ENCODE data around the gene CEP112. TPM values are rescaled to one million over a fixed set of nuclear protein-coding genes. Genes with fewer than 3 reads are reported as not detected.
A peak's percentile ranks its signal among the peaks of the same experiment; 100 is the strongest.
"Not testable (repeated sequence)": the region's sequence is repeated elsewhere in the genome, so short reads cannot be mapped to it uniquely, and the experiment has no call there.

The CEP112 gene
- polyA plus RNA-seq, 1 donor = 16.9 TPM

DNA sequence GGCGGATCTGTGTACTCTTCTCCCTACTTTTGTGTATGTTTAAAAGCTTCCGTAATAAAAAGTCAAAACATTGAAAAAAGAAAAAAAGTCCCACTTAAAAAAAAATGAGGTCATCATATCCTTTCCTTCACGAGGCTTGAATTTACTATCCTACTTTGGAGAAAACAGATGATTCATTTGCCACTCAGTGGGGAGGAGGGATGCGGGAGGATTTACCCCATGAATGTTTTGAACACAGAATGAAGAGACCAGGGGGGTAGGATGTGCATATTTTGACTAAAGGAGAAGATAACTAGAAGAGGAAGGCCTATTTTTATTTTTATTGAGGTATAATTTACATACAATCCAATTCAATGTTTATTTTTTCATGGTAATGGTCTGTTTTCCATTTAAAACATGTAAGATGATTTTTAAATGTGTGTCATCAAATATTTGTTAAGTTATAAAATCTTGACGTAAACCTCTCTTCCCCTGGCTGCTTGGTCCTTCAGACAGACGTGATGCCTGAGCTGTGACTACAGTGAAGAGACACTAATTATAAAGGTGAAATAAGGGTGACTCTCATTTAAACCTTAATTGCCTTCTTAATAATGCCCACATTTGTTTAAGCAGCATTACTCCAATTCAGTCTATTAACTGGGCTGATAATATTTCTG is 495.1 kb downstream of the CEP112 start:
- no peak for DNase-seq (ENCODE audit: low read depth)

DNA sequence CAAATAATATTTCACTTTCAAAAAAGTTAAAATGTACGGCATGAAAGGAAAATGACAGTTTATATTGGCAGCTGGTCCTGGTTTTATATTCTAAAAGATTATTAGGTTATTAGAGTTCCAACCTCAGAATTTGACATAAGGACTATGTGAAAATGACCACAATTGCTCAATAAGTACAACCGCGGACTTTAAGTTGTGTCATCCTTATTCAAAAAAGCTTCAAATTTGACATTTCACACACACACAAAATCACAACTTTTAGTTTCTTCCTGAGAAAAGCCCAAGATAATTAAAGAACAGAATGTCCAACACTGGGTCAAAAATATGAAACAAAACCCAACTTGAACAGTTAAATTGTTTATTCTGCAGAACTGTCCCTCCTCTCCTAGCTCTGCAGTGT is 497.3 kb downstream of the CEP112 start:
- DNase-seq (ENCODE audit: low read depth) = no peak

DNA sequence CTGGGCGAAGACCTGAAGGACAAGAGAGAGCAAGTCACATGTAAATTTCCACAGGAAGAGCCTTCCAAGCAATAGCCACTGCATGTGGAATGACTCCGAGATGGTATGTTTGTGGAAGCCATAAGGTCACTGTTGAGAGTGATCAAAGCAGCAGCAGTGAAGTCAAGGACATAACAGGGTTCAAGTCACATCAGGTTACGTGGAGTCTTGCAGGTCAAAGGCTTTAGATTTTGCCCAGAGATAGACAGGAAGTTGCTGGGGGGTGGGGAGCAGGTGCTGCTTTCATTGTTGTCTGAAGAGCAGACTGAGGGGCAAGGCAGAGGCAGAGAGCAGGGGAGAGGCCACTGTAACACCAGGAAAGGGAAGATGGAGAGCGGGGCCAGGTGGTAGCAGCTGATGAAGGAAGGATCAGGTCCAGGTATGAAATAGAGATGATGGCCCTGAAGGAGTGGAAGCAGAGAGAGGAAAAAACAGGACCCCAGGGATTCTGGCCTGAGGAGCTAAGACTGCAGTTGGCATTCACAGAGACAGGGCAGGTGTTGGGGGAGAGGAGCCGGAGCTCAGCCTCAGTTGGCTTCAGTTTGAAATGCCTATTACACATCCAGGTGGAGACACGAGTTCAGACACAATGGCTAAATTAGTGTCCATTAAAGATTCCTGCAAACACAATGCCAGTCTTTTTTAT is 501.2 kb downstream of the CEP112 start:
- no peak for DNase-seq (ENCODE audit: low read depth)

DNA sequence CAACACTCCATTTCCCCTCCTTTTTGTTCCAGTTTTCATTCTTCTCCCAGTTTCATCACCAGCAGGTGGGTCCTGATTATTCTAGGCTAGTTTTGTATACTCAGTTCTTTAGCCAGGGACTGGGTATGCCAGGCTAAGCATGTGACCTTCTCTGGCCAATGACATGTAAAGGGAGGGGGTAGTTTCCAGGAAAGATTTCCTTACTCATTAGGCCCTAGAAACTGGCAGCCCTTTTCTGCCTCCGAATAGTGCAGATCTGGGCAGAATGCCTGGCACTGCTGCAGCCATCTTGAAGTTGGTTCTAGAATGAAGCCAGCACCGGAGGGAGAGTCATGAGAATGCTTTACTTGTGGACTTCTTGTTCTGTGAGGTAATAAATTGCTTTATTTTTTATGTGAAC is 503.6 kb downstream of the CEP112 start:
- no peak for DNase-seq (ENCODE audit: low read depth)

DNA sequence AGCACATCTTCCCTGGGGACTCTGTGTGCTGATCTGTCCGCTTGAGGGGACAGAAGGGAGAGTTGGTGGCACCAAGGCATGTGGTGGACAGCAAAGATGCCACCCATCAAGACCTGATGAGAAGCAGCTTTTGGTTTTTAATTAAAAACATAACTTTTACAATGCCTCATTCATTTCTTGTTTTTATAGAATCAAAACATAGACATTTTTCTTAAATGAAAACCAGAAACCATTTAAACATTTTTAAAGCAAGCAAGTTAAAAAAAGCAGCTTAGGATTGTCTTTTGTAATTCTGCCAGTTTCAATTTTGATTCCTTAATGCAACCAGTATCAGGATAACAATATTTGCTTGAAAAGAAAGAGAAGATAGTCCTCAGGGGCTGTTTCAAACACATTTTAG is 506.8 kb downstream of the CEP112 start:
- no peak for DNase-seq (ENCODE audit: low read depth)

DNA sequence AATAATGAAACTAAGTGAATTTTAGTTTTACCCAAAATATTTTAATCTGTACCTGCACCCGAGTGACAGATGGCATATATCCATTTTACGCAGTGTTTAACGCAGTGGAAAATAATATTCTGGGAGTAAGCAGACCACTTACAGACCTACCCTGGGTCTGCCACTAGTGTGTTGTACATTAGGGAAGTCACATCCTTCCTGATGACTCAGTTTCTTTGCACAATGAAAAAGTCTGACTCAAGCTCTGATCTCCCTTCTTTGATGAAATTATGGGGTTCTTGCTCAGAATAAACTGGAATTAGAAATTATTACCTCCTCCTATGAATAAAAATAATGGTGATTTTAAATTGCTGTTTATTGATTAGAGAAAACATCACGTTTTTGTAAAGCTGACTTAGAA is 507.3 kb downstream of the CEP112 start:
- no peak for DNase-seq (ENCODE audit: low read depth)

DNA sequence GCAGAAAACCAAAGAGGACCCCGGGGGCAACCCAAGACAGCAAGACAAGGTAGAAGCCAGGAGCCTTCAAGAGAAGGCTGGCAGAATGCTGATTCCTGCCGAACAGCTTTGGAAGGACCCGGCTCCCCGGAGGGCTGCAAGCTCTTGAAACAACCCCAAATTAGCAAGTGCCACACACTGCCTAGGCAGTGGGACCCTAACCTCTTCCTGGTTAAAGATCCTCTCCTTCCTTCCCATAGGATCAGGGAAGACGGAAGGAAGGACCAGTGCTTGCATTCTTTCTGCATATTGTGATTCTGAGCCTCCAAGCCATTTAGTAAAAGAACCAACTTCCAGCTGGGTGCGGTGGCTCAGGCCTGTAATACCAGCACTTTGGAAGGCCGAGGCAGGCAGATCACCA is 508.5 kb downstream of the CEP112 start:
- no peak for DNase-seq (ENCODE audit: low read depth)

DNA sequence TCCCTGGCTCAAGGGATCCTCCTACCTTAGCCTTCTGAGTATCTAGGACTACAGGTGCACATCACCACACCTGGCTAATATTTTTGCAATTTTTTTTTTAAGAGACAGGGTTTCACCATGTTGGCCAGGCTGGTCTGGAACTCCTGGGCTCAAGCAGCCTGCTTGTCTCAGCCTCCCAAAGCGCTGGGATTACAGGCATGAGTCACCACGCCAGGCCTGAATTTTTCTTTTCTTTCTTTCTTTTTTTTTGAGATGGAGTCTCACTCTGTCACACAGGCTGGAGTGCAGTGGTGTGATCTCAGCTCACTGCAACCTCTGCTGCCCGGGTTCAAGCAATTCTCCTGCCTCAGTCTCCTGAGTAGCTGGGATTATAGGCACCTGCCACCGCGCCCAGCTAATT is 510.2 kb downstream of the CEP112 start:
- DNase-seq (ENCODE audit: low read depth) = not testable (repeated sequence)

DNA sequence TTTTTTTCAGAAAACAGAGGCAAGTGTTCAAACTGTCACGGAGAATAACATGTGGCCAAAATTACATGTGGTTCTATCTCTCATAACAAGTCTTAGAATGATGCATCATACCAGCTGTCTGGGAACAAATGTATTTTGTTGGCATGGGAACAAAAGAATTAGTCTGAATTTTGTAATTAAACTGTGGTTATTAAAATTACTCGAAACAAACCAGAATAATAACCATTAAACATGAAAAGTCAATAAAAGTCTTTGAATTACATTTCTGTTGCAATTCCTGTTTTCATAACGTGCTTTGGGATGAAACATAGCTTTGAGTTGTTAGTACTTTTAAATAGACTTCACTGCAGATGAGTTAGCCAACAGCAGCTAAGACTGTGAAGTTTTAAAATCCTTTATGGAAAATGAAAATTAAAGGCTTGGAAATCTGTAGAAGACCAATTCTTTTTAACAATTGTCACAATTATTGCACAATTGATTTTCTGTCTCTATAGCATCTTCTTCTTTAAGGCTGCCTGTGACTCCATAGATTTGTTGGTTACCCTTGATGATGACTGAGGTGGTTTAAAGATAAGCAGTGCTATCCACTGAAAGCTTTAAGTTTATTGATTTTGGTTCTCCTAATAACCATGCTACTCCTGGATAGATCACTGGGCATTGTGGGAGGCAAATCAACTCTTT is 512.6 kb downstream of the CEP112 start:
- DNase-seq (ENCODE audit: low read depth) = no peak

DNA sequence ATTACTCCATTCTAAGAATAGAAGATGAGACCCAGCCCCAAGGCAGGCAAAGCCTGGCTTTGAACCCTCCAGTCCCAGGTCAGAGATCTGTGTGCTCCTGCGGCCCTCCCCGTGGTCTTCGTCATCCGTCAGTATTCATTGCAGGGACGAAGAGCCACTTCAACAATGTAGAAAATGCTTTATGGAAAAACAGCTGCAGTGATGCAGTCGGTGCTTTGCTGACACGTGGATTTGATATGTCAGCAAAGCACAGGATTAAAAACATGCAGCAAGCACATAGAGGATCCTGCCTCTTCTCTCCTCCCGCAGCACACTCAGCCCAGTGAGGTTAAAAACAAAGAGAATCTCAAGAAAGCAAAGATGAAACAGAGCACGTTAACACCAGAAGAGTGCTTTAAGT is 513.4 kb downstream of the CEP112 start:
- DNase-seq (ENCODE audit: low read depth) = peak; percentile 34

DNA sequence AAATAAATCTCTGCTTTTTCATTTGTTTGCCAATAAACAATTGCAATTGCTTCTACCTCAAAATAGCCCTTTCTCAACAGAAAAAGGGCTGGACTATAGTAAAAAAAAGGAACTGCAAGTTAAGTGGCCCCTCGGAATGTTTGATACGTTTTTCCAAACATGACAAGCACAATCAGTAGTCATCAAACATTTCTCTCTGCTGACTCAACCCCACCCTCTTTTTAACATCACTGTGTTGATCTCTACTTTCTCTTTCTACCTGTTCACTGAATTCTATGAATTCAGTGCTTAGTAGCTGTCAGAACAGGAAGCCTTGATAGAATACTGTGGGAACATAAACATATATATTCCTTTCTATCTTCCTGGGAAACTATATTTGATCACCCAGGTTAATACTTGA is 514.0 kb downstream of the CEP112 start:
- DNase-seq (ENCODE audit: low read depth) = no peak

DNA sequence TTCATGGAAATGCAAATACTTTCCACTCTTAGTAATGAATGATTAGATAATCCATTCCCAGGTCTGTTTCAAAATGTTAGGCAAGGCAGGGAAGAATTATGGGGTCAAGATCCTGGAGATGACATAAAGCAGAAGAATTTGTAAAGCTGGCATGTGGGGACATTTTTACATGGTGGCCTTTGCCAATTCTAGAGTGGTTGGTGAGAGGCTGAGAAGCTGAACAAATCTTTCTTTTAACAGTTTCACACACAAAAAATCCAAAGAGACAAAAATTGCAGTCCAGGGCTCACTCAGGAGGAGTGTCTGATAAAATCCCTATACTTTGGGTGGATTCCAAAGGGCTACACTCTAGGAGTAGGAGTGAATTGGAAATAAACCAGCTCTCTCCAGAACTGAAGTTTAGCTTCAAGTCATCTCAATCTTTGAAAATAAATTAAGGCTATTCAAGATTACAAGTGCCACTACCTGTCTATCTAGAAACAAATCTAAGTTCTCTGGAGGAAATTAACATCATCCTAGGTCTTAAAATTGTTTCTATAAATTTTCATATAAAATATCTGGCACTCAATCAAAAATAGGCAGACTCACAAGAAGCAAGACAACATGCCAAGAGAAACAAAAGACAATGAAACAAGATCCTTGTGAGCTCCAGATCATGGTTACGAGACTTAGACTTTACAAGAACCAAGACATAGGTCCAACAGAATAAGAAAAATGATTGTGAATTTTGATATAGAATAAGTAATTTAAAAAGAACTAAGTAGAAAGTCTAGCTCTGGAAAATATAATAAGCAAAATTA is 517.5 kb downstream of the CEP112 start:
- DNase-seq (ENCODE audit: low read depth) = no peak

DNA sequence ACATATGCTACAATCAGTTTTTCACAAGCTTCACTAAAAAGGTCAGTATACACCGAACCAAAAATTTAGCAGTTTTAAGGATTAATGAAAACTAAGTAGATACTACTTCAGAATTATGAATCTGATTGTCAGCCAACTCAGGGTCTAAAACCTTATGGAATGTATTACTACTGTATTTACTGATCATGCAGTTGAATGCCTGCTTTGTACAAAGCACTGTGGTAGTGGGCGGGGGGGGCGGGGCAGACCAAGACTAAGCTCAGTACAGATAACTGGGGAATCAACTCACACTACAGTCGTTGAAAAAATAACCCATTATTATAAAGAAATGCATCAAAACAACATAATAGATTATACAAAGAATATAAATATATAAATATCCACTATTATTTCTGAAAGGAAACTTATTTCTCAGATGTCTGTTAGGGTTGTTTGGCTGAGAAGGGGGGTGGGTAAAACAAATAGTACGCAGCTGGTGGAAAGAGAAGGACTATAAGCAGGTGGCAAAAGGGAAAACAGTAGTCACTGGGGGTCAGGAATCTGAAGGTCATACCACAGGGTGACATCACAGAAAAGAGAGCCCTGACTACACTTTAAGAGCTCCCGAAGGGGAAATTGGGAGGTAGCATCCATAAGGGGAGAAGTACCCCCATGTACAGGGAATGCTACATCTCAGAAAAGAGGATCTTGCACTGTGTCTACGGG is 521.1 kb downstream of the CEP112 start:
- no peak for DNase-seq (ENCODE audit: low read depth)

DNA sequence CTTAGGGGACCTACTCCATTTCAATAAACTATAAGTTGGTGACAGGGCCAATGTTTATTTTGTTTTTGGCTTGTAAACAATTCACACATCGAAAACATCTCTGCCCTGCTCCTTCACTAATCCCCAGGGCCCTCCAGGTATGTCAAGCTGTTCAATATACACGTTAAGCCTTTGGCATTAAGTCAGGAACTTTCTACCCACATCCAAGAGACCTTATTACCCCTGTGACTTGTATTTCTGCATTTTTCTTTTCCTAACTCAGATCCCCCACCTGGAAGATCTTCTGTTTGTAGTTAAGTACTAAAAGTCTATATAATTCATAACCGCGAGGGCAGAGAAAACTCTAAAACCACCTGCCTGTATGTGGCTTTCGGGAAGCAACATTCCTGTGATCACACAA is 523.7 kb downstream of the CEP112 start:
- DNase-seq (ENCODE audit: low read depth) = no peak

DNA sequence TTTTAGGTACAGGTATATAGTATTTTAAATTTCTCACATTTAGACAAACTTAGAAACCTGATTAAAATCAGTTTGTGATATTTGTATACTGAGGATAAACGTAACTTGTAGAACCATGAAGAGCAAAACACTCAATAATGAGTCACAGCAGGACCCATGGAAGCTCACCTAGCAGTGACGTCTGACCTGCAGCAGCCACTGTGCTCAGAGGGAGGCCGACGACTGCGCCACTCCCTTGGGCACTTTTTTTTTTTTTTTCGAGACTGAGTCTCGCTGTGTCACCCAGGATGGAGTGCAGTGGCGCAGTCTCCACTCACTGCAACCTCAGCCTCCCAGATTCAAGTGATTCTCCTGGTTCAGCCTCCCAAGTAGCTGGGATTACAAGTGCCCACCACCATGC is 524.3 kb downstream of the CEP112 start:
- DNase-seq (ENCODE audit: low read depth) = no peak

DNA sequence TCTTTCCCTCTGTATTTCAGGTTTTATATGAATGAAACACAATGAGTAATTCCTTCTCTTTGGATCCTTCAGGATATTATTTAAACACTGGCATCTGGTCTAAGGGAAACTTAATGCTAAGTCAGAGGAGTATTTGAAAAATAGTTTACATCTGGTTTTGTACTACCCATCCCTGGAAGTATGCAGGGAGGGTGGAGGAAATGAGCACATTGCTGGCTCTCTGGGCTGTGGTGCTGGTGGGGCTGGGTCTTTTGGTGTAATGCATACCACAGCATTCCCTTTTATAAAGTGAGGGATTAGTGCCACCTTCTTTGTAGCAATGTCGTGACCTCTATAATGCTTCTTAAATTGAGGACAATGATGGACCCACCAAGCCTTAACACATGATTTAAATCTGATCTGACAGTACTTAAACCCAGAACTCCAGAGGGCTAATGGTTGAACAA is 525.0 kb downstream of the CEP112 start:
- DNase-seq (ENCODE audit: low read depth) = no peak

DNA sequence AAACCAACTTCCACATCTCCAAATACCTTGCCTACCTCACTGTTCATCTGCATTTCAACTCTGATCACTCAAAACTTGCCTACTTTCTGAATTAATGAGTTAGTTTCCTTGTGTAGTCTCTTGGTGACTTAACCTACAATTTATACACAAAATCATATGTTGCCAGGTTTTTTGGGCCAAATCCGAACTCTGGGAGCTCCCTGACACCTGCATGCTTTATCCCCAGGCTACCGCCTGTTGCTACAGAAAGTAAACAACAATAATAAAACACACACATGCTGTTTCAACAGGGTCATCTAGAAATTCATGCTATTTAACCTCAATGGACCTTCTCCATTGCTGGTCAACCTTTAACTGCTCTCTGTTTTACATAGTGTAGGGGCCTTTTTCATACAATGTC is 526.0 kb downstream of the CEP112 start:
- no peak for DNase-seq (ENCODE audit: low read depth)

DNA sequence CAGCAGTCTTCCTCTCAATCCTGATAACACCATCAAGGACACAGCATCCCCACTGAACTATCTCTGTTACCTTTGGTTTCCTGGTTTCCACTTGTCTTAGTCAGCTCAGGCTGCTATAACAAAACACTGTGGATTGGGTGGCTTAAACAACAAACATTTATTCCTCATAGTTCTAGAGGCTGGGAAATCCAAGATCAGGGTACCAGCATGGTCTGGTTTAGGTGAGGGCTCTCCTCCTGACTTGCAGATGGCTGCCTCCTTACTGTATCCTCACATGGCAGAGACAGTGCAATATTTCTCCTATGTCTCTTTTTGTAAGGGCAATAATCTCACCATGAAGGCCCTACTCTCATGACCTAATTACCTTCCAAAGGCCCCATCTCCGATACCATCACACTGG is 527.2 kb downstream of the CEP112 start:
- DNase-seq (ENCODE audit: low read depth) = no peak

DNA sequence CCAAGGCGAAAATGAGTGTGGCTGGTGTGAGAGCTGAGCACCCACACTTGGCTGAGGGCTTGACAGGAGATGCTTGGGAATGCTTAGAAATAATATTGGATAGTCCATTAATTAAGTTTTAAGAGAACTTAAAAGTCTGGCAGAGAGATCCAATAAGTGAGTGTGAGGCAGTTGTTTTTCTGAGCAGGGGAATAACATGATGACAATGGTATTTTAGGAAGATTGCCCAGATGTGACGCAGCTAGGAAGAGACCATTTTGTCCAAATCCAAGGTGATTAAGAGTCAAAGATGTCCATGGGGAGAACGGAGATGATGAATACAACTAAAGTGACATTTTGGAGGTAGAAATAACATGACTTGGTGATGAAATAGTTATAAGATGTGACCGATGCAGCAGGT is 527.7 kb downstream of the CEP112 start:
- DNase-seq (ENCODE audit: low read depth) = no peak

DNA sequence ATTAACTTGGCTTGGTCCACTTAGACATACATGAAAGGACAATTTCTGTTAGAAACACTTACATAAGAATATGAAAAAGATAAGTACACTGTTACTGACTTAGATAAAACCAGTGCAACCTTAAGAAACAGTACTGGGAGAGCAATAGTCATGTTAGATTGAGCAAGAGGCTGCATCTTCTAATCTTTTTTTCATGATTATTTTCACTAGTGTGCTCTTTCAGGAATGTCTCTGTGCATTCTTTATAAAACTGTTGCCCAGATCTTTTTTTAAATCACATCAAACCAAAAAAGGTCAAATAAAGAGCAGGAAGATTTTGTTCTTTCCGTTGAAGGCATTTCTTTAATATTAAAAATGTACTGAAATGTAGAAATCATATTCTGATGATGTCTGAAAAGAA is 529.7 kb downstream of the CEP112 start:
- DNase-seq (ENCODE audit: low read depth) = no peak

DNA sequence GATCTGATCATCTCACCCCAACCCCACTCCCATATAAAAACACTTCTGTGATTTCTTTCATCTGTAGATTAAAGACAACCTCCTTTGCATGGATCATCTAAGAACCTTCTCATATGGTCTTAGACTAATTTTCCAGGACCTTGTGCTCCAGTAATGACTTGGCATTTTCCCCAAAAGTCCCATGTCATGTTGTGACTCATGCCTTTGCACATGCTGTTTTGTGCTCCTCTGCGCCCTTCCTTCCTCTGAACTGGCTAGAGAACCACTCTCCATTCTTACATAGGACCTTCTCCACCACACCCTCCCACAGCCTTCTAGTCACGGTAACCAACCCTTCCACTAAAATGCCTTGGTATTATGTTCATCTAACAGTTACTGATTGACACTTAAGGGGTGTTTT is 531.0 kb downstream of the CEP112 start:
- DNase-seq (ENCODE audit: low read depth) = no peak

DNA sequence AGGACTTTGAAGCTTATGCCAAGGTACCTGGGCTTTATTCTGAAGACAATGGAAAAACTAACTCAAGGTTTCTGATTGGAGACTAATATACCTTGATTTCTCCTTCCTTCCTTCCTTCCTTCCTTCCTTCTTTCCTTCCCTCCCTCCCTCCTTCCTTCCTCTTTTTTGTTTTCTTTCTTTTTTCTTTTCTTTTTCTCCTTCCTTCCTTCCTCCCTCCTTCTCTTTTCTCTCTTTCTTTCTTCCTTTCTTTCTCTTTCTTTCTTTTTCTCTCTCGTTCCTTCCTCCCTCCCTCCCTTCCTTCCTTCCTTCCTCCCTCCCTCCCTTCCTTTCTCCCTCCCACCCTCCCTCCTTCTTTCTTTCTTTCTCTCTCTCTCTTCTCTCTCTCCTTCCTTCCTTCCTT is 531.9 kb downstream of the CEP112 start:
- no peak for DNase-seq (ENCODE audit: low read depth)

Data from forelimb muscle (tissue), 1 donor.